ENCODE results near the gene GLP1R. TPM values are rescaled to one million over a fixed set of nuclear protein-coding genes. Genes with fewer than 3 reads are reported as not detected.

The GLP1R gene
- polyA plus RNA-seq, 1 donor from 2014 or later, result 0.06 TPM

DNA sequence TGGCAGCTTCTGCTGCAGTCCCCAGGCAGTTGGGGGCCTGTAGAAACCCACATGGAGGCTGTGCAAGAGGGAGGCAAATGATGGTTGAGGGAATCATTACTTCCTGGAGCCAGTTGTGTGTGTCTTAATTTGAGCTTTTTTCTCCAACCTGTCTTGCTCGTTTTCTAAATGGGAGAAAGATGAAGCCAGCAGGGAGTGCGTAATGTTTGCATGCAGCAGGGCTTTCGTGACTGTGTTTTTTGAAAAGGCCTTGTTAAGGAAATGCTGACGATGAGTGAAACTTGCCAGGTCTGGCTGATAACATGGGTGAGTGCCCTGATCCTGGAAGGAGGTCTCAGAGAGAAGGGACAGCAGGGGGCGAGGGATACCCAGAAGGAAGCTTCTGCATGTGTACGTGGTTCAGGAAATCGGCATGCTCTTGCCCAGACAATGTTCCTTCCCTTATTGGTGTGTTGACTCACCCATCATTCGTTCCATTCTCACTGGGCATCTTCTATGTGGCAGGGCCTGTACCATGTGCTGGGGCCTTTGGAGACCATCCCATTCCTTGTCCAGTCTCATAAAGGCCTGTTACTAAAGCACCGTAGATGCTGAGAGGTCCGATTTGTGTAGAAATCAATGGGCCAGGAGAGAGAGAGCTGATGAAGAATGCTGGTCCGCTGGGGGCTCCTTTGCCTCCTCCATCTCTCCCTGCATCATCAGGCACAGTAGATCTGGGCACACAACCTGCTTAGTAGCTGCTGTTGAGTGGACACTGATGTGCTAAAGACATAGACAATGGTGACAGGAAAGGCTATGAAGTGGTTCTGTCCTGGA is 27.4 kb downstream of the GLP1R start:
- H3K9me3 ChIP-seq (ENCODE audit: low read length), result no peaks in the 10 kb centered on the region
- H2AFZ ChIP-seq (ENCODE audit: low read depth, low read length), result no peak overlapping the region
- no peaks in the 10 kb centered on the region for H3K36me3 ChIP-seq (ENCODE audit: insufficient read depth, low read length)
- no peaks in the 10 kb centered on the region for H3F3A ChIP-seq (ENCODE audit: insufficient read depth, low read length, poor library complexity, severe bottlenecking)
- H3K79me2 ChIP-seq (replicated peaks; ENCODE audit: insufficient read depth, low read length), result no peaks in the 10 kb centered on the region
- TF ChIP-seq EZH2 (IDR thresholded peaks at IDR 0.05; ENCODE audit: borderline replicate concordance, insufficient read depth, low read length, poor library complexity, severe bottlenecking) (no peak), TAF1 (IDR thresholded peaks at IDR 0.05; ENCODE audit: low read depth) (no peak), RAD21 (conservative IDR thresholded peaks at IDR 0.05) (no peak)
- no peaks in the 10 kb centered on the region for H3K27me3 ChIP-seq (ENCODE audit: insufficient read depth, low read depth, low read length)
- H3K4me2 ChIP-seq (ENCODE audit: low read length), result no peak overlapping the region
- no peaks in the 10 kb centered on the region for H4K20me1 ChIP-seq (ENCODE audit: insufficient read depth)
- H3K27ac ChIP-seq (ENCODE audit: low read length), result no peak overlapping the region
- H3K9me2 ChIP-seq (ENCODE audit: insufficient read depth, low read length), result no peaks in the 10 kb centered on the region
- H3K4me3 ChIP-seq (ENCODE audit: low read length), result no peak overlapping the region
- no peak overlapping the region for H3K9ac ChIP-seq (ENCODE audit: low read length)

DNA sequence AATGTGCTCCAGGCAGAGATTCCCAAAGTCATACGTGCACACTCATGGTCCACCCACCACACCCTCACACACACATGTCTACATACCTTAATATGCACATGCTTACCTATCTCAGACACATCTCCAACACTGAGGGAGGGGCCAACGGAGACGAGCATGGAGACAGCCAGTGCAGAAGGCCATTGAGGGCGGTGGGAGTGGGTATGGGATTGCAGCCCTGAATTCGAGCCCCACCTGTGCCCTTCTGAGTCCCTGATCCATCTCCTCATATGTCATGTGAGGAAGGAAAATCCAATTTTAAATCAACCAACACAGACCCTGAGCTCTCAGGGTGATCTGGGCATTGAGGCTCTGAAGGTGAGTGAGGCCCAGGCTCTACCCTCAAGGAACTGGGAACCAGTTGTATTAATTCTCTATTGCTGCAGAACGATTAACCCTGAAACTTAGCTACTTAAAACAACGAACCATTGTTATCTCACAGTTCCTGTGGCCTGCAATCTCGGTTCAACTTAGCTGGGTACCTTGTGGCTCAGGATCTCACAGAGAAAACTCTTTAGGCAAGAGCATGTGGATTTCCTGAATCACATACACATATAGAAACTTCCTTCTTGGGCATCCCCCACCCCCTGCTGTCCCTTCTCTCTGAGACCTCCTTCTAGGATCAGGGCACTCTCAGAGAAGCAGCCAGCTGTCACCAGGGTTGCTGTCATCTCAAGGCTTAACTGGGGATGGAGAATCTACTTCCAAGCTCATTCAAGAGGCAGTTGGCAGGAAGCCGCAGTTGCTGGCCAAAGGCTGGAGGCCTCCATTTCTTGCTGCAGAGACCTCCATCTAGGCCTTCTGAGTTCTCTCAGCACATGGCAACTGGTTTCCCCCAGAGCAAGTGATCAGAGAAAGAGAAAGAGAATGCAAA is 28.3 kb downstream of the GLP1R start:
- Histone ChIP-seq H2AFZ (ENCODE audit: low read depth, low read length) (no peak overlapping the region), H4K20me1 (ENCODE audit: insufficient read depth) (no peaks in the 10 kb centered on the region), H3F3A (ENCODE audit: insufficient read depth, low read length, poor library complexity, severe bottlenecking) (no peaks in the 10 kb centered on the region), H3K9ac (ENCODE audit: low read length) (no peak overlapping the region), H3K4me3 (ENCODE audit: low read length) (no peak overlapping the region), H3K9me2 (ENCODE audit: insufficient read depth, low read length) (no peaks in the 10 kb centered on the region), H3K36me3 (ENCODE audit: insufficient read depth, low read length) (no peaks in the 10 kb centered on the region), H3K9me3 (ENCODE audit: low read length) (no peaks in the 10 kb centered on the region), H3K4me2 (ENCODE audit: low read length) (no peak overlapping the region), H3K27me3 (ENCODE audit: insufficient read depth, low read depth, low read length) (no peaks in the 10 kb centered on the region), H3K79me2 (replicated peaks; ENCODE audit: insufficient read depth, low read length) (no peaks in the 10 kb centered on the region), H3K27ac (ENCODE audit: low read length) (no peak overlapping the region)
- TF ChIP-seq, protein P1, sequence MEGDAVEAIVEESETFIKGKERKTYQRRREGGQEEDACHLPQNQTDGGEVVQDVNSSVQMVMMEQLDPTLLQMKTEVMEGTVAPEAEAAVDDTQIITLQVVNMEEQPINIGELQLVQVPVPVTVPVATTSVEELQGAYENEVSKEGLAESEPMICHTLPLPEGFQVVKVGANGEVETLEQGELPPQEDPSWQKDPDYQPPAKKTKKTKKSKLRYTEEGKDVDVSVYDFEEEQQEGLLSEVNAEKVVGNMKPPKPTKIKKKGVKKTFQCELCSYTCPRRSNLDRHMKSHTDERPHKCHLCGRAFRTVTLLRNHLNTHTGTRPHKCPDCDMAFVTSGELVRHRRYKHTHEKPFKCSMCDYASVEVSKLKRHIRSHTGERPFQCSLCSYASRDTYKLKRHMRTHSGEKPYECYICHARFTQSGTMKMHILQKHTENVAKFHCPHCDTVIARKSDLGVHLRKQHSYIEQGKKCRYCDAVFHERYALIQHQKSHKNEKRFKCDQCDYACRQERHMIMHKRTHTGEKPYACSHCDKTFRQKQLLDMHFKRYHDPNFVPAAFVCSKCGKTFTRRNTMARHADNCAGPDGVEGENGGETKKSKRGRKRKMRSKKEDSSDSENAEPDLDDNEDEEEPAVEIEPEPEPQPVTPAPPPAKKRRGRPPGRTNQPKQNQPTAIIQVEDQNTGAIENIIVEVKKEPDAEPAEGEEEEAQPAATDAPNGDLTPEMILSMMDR (IDR thresholded peaks at IDR 0.05; ENCODE audit: poor library complexity, severe bottlenecking), result no peak
- no peak for TF ChIP-seq TAF1 (IDR thresholded peaks at IDR 0.05; ENCODE audit: low read depth)
- TF ChIP-seq EP300 (conservative IDR thresholded peaks at IDR 0.05; ENCODE audit: poor library complexity, severe bottlenecking), result no peak
- no peak for TF ChIP-seq MXI1 (conservative IDR thresholded peaks at IDR 0.05; ENCODE audit: poor library complexity, severe bottlenecking)
- TF ChIP-seq RAD21 (conservative IDR thresholded peaks at IDR 0.05), result no peak
- TF ChIP-seq, protein P2, sequence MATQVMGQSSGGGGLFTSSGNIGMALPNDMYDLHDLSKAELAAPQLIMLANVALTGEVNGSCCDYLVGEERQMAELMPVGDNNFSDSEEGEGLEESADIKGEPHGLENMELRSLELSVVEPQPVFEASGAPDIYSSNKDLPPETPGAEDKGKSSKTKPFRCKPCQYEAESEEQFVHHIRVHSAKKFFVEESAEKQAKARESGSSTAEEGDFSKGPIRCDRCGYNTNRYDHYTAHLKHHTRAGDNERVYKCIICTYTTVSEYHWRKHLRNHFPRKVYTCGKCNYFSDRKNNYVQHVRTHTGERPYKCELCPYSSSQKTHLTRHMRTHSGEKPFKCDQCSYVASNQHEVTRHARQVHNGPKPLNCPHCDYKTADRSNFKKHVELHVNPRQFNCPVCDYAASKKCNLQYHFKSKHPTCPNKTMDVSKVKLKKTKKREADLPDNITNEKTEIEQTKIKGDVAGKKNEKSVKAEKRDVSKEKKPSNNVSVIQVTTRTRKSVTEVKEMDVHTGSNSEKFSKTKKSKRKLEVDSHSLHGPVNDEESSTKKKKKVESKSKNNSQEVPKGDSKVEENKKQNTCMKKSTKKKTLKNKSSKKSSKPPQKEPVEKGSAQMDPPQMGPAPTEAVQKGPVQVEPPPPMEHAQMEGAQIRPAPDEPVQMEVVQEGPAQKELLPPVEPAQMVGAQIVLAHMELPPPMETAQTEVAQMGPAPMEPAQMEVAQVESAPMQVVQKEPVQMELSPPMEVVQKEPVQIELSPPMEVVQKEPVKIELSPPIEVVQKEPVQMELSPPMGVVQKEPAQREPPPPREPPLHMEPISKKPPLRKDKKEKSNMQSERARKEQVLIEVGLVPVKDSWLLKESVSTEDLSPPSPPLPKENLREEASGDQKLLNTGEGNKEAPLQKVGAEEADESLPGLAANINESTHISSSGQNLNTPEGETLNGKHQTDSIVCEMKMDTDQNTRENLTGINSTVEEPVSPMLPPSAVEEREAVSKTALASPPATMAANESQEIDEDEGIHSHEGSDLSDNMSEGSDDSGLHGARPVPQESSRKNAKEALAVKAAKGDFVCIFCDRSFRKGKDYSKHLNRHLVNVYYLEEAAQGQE (IDR thresholded peaks at IDR 0.05; ENCODE audit: borderline replicate concordance), result no peak
- TF ChIP-seq SMC3 (conservative IDR thresholded peaks at IDR 0.05; ENCODE audit: poor library complexity), result no peak
- TF ChIP-seq EZH2 (IDR thresholded peaks at IDR 0.05; ENCODE audit: borderline replicate concordance, insufficient read depth, low read length, poor library complexity, severe bottlenecking), result no peak
- no peak for TF ChIP-seq POLR2AphosphoS5 (IDR thresholded peaks at IDR 0.05)

Data from neural cell (in vitro differentiated cells).